COLO668 (cell line): ENCODE data around the gene S1PR3.

Experiments
- DNase-seq: peaks from one replicate; lab custom pipeline; 2025; ENCODE audit not compliant: unreplicated experiment; lab: John Stamatoyannopoulos, UW

Gene S1PR3

DNA sequence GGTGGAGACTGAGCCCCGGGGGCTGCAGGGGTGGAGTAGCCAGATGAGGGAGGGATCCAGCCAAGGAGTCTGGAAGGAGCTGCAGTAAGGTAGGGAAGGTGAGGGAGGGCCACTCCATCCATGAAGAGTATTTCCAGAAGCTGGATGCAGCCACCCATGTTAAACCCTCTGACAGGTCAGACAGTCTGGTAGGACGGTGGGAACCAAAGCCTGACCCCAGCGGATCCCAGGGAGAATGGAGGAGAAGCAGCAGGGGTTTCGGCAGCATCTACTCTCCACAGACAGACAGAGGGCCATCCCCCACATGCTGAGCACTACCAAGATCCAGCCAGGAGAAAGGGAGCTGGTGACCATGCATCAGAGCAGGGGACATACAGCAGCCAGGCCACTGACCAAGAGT is 22.5 kb upstream of the S1PR3 start:
- DNase-seq, result no peak

GRCh38 chr9:88969646-88970373 is 21.5 kb upstream of the S1PR3 start:
- DNase-seq, result no peak

DNA sequence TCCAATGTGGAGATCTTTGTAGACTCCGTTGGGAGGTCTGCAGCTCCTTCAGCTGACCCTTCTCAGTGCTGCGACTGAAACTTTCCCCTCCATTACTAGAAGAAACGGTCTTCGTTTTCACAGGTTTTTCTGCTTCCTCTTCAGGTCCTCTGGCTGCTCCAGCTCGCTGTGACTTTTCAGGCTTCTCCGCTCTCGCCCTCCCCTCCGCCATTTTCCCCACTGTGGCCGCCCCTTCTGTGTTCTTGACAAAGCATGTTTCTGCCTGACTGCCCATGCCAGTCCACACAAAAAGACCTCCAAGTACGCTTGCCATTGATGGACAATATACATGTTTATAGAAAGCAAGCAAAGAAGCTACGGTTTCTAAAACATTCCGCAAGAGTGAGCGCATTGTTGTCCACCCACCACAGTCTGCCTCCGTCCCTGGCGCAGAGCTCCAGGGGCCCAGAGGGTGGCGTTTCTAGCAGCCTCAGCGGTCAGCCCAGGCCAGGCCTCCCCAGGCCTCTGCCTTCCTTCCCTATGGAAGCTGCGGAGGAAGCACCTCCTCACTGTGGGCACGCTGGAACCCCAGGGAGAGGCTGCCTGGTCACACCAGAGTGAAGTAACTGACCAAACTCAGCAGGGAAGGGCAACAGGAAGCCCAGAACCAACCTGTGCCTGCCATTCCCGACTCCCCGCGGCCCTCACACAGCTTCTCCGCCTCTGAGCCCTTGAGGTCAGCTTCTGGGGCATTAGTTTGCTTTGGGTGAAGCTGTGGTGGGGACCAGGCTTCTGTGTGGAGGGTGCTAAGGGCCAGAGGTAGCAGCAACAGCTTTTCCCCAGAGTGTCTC is 19.9 kb upstream of the S1PR3 start:
- DNase-seq, result no peak

DNA sequence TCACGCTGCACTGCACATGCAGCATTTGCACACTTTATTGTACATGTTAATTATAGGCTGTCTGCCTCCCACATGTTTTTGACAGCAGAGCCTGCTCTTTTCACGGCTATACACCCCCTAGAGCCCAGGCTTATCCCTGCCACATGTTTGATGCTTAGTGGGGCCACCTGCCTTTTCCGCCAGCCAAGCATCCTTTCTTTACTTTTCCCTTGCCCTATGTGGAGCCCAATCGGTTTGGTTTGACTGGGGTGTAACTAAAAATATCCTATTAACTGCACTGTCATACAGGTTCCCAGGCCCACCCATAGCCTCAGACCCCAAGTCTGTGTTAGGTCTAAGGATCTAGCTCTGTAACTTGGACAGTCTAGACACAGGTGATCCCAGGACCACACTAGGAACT is 18.9 kb upstream of the S1PR3 start:
- no peak for DNase-seq

- no peak for DNase-seq
Observed at GRCh38 chr9:88973281-88974045, 17.8 kb upstream of the S1PR3 start.

GRCh38 chr9:88974641-88975040 is 16.6 kb upstream of the S1PR3 start:
- DNase-seq, result no peak

DNA sequence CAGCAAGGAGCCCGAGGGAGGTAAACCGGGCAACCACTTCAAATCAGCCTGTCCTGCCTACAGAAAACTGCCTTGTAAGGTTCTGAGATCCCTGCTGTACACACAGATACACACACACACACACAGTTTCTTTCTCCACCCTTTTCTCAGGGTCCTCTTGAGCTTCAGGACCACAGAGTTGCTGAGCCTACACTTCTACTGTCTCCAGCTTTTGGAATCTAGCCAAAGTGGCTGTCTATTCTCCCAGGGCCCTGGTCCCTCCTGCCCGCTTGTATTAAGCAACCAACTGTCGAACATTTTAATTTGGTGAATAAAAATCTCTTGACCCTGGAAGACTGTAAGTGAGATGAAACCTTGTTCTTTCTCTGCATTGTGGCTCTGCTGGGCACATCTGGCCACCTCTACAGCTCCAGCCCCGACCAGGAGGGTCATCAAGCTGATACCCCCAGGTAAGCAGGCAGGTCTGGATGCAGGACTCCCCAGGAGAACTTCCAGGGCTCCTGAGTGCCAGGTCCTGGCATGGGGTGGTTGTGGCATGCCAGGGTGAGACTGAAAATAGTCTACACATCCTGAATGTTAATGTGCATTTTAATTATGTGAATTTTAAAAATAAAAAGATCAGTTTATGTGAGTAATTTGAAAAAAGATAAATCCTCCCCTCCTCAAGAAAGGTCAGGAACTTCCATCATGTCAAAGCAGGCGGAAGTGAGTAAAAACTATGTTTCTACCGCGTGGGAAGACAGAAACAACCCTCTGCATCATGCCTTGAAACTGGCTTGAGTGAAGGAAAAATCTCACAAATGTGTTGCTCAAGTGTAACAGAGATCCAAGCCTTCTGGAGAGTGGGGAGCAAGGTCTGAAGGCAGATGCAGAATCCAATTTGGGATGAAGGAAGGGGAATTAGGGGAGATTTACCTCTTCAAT is 15.0 kb upstream of the S1PR3 start:
- DNase-seq, result no peak

- no peak for DNase-seq
Observed at GRCh38 chr9:88976890-88977257, 14.4 kb upstream of the S1PR3 start.

GRCh38 chr9:88978034-88978433 is 13.2 kb upstream of the S1PR3 start:
- DNase-seq, result peak; percentile 19

GRCh38 chr9:88979021-88979420 is 12.2 kb upstream of the S1PR3 start:
- DNase-seq, result no peak

DNA sequence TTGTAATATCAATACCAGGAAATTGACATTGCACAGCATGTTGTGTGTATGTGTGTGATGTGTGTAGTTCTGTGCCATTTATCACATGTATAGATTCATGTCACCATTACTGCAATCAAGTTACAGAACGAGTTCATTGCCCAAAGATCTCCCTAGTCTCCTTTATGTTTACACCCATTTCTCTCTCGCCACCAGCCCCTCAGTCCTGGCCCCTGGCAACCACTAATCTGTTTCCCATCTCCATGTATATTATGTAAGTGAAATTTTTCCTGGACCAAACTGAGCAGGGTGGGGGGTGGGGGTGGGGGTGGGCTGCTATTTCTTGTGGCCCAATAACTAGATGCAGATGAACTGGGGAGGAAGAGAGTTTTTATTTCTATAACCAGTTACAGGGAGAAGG is 11.5 kb upstream of the S1PR3 start:
- no peak for DNase-seq

GRCh38 chr9:88980740-88981203 is 10.5 kb upstream of the S1PR3 start:
- no peak for DNase-seq

DNA sequence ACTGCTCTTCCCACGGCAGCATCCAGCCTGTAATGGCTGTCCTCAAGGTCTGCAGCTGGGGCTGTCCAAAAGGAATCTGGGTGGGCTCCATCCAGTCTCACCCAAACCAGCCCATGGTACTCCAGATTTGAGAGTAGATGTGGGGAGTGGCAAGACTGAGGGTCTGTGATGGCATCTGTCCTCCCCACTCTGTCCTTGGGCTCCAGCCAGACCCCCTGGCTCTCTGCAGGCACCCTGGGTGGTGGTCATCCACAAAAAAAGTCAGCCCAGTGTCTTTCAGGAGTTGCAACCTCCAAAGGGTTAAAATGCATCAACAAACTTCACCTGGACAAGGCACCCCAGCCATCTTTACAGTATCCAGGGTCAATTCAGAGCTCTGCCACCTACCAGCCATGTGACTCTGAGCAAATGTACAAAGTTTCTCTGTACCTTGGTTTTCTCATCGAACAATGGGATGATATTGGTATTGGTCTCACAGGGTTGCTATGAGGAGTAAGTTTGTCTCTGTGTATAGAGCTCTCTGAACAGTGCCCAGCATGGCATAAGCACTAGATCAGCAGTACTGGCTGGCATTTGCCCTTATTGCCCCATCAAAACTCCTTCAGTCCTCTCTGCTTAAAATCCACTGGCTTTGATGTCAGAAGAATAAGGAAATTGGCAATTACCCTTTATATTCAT is 7.3 kb upstream of the S1PR3 start:
- no peak for DNase-seq

DNA sequence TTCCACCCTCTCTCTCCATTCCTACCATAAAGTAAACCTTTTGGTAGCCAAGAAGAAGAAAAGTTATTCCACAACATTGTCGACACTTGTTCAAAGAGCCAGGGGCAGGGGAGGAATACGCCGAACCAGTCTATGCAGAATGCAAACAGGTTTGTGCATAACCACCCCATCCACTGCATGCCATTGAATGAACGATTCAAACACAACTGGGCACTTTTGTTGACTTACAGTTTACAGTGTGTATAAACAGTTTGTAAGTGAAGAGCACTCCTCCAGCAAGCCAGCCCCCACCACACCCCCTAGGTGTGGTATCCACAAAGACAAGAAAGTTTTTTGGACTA is 6.8 kb upstream of the S1PR3 start:
- DNase-seq, result no peak

DNA sequence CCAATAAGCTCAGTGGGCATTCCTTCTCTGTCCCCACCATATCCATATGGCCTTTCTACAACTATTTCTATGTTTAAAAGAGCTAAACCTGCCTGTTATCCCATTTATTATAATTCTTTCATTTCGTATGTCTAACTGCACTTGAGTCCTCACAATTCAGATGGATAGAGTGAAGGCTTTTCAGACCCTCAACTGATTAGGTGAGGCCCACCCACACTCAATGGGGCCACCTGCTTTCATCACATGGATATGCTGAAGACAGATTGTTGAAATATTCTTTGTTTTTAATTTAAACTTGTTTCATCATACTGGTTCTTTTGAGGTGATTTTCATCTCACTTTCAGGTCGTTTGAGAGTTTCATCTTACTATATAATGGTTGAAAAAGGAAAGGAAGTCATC is 5.7 kb upstream of the S1PR3 start:
- no peak for DNase-seq

DNA sequence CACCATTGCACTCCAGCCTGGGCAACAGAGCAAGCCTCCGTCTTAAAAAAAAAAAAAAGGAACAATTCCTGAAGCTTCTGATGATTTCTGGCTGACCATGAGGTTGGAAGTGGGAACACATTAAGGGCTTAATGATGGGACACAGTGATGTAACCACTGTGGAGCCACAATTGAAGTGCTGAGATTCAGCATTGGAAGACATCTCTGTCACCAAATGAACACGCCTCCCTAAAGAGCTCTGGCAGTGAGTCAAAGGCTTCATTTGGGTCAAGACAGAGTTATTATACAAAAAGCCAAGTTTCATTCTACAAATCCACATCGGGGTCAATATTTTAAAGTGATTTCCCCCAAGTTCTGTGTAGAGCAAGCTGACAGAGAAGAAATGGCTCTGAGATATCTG is 4.5 kb upstream of the S1PR3 start:
- no peak for DNase-seq

DNA sequence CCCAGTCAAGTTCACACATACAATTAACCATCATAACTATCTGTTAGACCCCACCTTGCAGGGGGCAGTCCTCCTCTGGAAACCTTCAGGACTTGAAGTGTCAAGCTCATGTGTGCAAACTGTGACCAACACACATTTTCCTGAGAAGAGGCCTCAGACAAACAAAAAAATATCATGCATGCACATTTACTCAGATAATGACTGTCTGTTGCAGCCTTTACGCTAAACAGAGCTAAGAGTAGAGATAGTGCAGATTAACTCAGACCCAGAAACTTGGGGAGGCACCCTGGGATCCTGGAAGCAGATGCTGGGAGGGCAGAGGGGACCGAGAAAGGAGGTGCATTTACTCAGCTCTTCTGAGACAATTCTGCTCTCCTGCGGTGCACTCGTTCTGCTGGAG is 3.6 kb upstream of the S1PR3 start:
- DNase-seq, result no peak

GRCh38 chr9:88988796-88989641 is 2.2 kb upstream of the S1PR3 start:
- DNase-seq, result no peak

DNA sequence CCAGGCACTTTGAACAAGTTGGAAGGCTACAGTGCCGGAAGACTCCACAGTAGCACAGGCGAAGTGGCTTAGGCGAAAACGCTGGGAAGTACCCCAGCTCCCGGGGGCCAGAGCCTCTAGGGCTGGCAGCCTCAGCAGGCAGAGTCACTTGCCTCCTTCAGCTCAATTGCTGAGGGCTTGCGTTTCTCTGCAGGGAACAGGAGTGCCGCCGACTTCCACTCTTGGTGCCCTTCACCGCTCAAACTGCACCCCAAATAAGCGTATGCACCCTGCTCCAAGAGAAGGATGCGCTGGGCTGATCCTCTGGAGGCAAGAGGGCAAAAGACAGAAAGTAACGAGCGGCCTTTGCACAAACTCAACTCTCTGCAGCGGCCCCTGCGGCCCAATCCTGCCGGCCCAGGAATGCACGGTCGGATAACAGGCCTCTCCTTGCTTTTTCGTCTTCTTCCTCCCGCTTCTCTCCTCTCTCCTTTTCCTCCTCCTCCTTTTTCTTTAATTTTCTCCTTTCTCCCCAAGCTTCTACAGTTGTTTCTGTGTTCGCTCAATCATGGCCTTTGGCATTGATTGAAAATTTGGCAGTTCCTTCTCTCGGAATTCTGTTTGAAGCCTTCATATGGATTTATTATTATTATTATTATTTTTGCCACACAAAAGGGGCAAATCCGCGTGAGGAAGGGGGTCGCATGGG is 1.1 kb upstream of the S1PR3 start:
- DNase-seq, result no peak
